ENCODE data around the gene DCP1A. TPM values are rescaled to one million over a fixed set of nuclear protein-coding genes. Genes with fewer than 3 reads are reported as not detected.
A peak's percentile ranks its signal among the peaks of the same experiment; 100 is the strongest.

Gene DCP1A
- total and polyA plus RNA-seq, 9 of the 15 experiments (the other 6 are each of a cell fraction or from before 2014, with no cell fraction given) = 6.6 to 33.7 (median 13.3) TPM

DNA sequence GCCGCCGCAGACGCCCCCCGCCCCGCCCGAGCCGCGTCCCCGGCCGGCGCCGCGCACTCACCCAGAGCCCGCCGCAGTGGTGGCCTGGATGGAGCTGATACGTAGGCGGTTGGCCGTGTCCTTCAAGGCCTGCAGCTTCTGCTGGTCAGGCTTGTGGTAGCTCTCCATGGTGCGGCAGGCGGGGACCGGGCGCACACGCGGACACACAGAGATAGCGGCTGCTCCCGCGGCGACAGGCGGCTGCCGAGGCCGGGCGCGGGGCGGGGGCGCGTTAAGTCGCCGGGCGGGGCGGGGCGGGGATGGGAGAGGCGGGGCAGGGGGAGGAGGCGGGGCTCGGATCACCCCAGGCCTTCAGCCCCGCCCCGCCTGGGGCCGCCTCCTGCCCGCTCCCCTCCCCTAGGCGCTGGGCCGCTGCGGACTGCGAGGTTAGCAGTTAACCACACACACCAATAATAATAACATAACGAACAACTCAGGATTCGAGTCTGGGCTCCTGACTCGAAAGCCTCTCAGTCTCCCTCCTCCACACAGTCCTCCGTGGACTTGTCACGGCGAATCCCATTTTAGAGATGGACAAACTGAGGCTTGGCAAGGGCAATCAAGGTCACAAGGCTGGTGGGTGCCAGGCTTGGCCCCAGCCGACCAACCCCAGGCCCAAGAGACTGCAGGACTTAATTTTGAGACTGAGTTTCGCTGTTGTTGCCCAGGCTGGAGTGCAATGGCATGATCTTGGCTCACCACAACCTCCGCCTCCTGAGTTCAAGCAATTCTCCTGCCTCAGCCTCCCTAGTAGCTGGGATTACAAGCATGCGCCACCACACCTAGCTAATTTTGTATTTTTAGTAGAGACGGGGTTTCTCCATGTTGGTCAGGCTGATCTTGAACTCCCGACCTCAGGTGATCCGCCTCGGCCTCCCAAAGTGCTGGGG, 91.3 kb downstream of the DCP1A start, which contains the start of gene TKT (continued):
- TF ChIP-seq, protein P1, sequence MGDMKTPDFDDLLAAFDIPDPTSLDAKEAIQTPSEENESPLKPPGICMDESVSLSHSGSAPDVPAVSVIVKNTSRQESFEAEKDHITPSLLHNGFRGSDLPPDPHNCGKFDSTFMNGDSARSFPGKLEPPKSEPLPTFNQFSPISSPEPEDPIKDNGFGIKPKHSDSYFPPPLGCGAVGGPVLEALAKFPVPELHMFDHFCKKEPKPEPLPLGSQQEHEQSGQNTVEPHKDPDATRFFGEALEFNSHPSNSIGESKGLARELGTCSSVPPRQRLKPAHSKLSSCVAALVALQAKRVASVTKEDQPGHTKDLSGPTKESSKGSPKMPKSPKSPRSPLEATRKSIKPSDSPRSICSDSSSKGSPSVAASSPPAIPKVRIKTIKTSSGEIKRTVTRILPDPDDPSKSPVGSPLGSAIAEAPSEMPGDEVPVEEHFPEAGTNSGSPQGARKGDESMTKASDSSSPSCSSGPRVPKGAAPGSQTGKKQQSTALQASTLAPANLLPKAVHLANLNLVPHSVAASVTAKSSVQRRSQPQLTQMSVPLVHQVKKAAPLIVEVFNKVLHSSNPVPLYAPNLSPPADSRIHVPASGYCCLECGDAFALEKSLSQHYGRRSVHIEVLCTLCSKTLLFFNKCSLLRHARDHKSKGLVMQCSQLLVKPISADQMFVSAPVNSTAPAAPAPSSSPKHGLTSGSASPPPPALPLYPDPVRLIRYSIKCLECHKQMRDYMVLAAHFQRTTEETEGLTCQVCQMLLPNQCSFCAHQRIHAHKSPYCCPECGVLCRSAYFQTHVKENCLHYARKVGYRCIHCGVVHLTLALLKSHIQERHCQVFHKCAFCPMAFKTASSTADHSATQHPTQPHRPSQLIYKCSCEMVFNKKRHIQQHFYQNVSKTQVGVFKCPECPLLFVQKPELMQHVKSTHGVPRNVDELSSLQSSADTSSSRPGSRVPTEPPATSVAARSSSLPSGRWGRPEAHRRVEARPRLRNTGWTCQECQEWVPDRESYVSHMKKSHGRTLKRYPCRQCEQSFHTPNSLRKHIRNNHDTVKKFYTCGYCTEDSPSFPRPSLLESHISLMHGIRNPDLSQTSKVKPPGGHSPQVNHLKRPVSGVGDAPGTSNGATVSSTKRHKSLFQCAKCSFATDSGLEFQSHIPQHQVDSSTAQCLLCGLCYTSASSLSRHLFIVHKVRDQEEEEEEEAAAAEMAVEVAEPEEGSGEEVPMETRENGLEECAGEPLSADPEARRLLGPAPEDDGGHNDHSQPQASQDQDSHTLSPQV (IDR thresholded peaks at IDR 0.05) = 0 out of 2 replicates have a peak, but pooled peaks have one; percentile 41
- TF ChIP-seq MYC (IDR thresholded peaks at IDR 0.05; ENCODE audit: low read depth, low read length) (peak; percentile 76), MYC (CRISPR knock-in tag; IDR thresholded peaks at IDR 0.05; ENCODE audit: borderline replicate concordance, low read depth) (no peak), FOXJ3 (CRISPR knock-in tag; IDR thresholded peaks at IDR 0.05) (no peak), STAG1 (CRISPR knock-in tag; IDR thresholded peaks at IDR 0.05; ENCODE audit: borderline replicate concordance) (no peak), EHMT2 (IDR thresholded peaks at IDR 0.05) (peak; percentile 66; the same call in 1 of the 2 replicates), TGIF2 (CRISPR knock-in tag; IDR thresholded peaks at IDR 0.05) (no peak), ADNP (tag; IDR thresholded peaks at IDR 0.05) (peak; percentile 99), GABPA (tag; conservative IDR thresholded peaks at IDR 0.05; ENCODE audit: low read depth) (0 out of 2 replicates have a peak, but pooled peaks have one; percentile 6), HDAC1 (IDR thresholded peaks at IDR 0.05) (peak; percentile 57 to 72; a peak in 2 of 4 replicates), RBFOX2 (IDR thresholded peaks at IDR 0.05; ENCODE audit: low read depth, low read length) (peak; percentile 75), FOXA1 (IDR thresholded peaks at IDR 0.05; ENCODE audit: borderline replicate concordance) (no peak), MAZ (CRISPR knock-in tag; conservative IDR thresholded peaks at IDR 0.05 in 1 of 2, IDR thresholded peaks at IDR 0.05 in 1 of 2) (peak; percentile 54 to 80)
- TF ChIP-seq, protein P2, sequence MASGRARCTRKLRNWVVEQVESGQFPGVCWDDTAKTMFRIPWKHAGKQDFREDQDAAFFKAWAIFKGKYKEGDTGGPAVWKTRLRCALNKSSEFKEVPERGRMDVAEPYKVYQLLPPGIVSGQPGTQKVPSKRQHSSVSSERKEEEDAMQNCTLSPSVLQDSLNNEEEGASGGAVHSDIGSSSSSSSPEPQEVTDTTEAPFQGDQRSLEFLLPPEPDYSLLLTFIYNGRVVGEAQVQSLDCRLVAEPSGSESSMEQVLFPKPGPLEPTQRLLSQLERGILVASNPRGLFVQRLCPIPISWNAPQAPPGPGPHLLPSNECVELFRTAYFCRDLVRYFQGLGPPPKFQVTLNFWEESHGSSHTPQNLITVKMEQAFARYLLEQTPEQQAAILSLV (tag; IDR thresholded peaks at IDR 0.05) = 0 out of 2 replicates have a peak, but pooled peaks have one; percentile 12
- TF ChIP-seq, protein P3, sequence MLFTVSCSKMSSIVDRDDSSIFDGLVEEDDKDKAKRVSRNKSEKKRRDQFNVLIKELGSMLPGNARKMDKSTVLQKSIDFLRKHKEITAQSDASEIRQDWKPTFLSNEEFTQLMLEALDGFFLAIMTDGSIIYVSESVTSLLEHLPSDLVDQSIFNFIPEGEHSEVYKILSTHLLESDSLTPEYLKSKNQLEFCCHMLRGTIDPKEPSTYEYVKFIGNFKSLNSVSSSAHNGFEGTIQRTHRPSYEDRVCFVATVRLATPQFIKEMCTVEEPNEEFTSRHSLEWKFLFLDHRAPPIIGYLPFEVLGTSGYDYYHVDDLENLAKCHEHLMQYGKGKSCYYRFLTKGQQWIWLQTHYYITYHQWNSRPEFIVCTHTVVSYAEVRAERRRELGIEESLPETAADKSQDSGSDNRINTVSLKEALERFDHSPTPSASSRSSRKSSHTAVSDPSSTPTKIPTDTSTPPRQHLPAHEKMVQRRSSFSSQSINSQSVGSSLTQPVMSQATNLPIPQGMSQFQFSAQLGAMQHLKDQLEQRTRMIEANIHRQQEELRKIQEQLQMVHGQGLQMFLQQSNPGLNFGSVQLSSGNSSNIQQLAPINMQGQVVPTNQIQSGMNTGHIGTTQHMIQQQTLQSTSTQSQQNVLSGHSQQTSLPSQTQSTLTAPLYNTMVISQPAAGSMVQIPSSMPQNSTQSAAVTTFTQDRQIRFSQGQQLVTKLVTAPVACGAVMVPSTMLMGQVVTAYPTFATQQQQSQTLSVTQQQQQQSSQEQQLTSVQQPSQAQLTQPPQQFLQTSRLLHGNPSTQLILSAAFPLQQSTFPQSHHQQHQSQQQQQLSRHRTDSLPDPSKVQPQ (CRISPR knock-in tag; IDR thresholded peaks at IDR 0.05; ENCODE audit: borderline replicate concordance) = no peak
- TF ChIP-seq, protein P4, sequence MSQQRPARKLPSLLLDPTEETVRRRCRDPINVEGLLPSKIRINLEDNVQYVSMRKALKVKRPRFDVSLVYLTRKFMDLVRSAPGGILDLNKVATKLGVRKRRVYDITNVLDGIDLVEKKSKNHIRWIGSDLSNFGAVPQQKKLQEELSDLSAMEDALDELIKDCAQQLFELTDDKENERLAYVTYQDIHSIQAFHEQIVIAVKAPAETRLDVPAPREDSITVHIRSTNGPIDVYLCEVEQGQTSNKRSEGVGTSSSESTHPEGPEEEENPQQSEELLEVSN (IDR thresholded peaks at IDR 0.05; ENCODE audit: borderline replicate concordance in 1 of 2, extremely low read depth in 1 of 2, insufficient read depth in 1 of 2, insufficient read length in 1 of 2, low read depth in 1 of 2, low read length in 1 of 2, poor library complexity in 1 of 2, severe bottlenecking in 1 of 2) = peak in 1 of 2 experiments; percentile 68

Measured in K562 (cell line).